SU-DHL-6 (cell line): ENCODE data around the gene CAMK2N2.

ENCODE experiments used
- H2AFZ ChIP-seq: fragments of 200-600 bp; sonication (generic); 2 replicates; pipeline ENCODE4 v1.6.1; 2014; ENCODE audit warnings: low read depth, mild to moderate bottlenecking, moderate library complexity, mixed read lengths, antibody characterized with exemption, low read length; ENCODE audit not compliant: severe bottlenecking
- H3F3A ChIP-seq: fragments of 200-600 bp; shearing (Covaris generic); 2 replicates; pipeline ENCODE4 v1.6.0; 2016; ENCODE audit warnings: antibody characterized with exemption, mild to moderate bottlenecking; ENCODE audit not compliant: insufficient read depth
- H3K27ac ChIP-seq: fragments of 200-600 bp; sonication (generic); 2 replicates; pipeline ENCODE4 v1.5.1; 2016; ENCODE audit warnings: low read depth, mild to moderate bottlenecking, low read length, moderate library complexity, mixed read lengths
- H3K27me3 ChIP-seq: fragments of 200-600 bp; sonication (generic), shearing (Covaris generic); 2 replicates; pipeline ENCODE4 v1.6.0; 2014; ENCODE audit warnings: mild to moderate bottlenecking, low read length
- H3K36me3 ChIP-seq: fragments of 200-600 bp; sonication (generic); 2 replicates; pipeline ENCODE4 v1.6.1; 2014; ENCODE audit warnings: mild to moderate bottlenecking, low read length, mixed read lengths
- H3K4me2 ChIP-seq: fragments of 300-600, 200-600 bp; shearing (Covaris generic), sonication (generic); 2 replicates; pipeline ENCODE4 v1.6.0; 2014; ENCODE audit warnings: low read length, low read depth, mild to moderate bottlenecking; ENCODE audit not compliant: poor library complexity, severe bottlenecking
- H3K4me3 ChIP-seq: fragments of 200-600 bp; sonication (generic); 2 replicates; pipeline ENCODE4 v1.5.1; 2014; ENCODE audit warnings: antibody characterized with exemption, low read length, mild to moderate bottlenecking, mixed read lengths; ENCODE audit not compliant: insufficient read depth, poor library complexity, severe bottlenecking
- H3K79me2 ChIP-seq: fragments of 200-600 bp; sonication (generic); 2 replicates; pipeline ENCODE4 v1.6.1; 2014; ENCODE audit warnings: mild to moderate bottlenecking, low read length, moderate library complexity; ENCODE audit not compliant: insufficient read depth
- H3K9ac ChIP-seq: fragments of 200-600 bp; sonication (generic); 2 replicates; pipeline ENCODE4 v1.7.0; 2014; ENCODE audit warnings: mild to moderate bottlenecking, low read length
- H3K9me2 ChIP-seq: fragments of 200-600 bp; sonication (generic); replicated peaks from 2 replicates; pipeline ENCODE4 v1.6.1; 2014; ENCODE audit warnings: low read length; ENCODE audit not compliant: insufficient read depth
- H3K9me3 ChIP-seq: fragments of 200-600 bp; sonication (generic); 2 replicates; pipeline ENCODE4 v1.6.1; 2014; ENCODE audit warnings: low read length, mixed read lengths; ENCODE audit not compliant: insufficient read depth
- H4K20me1 ChIP-seq: fragments of 200-600 bp; sonication (generic); 2 replicates; pipeline ENCODE4 v1.6.1; 2014; ENCODE audit warnings: low read depth, mild to moderate bottlenecking, antibody characterized with exemption, low read length, moderate library complexity, mixed read lengths
- CTCF ChIP-seq: fragments of 200-600 bp; sonication (generic); IDR thresholded peaks from one replicate; pipeline ENCODE4 v1.5.1; 2017; ENCODE audit warnings: antibody characterized with exemption, mild to moderate bottlenecking, low read length, moderate library complexity; ENCODE audit not compliant: insufficient read depth, poor library complexity, severe bottlenecking
- EZH2phosphoT487 ChIP-seq: fragments of 200-600 bp; sonication (generic), shearing (Covaris generic); conservative IDR thresholded peaks from 2 replicates; pipeline ENCODE4 v1.6.1; 2018; ENCODE audit warnings: mild to moderate bottlenecking, antibody characterized with exemption, low read length, moderate library complexity, mixed read lengths

Gene CAMK2N2

GRCh38 chr3:184241447-184242296 lies 19.7 kb downstream of the CAMK2N2 start:
- H3K9ac ChIP-seq: no peak overlapping the region
- H3K27me3 ChIP-seq: no peaks in the 10 kb centered on the region
- no peaks in the 10 kb centered on the region for H3K36me3 ChIP-seq
- peaks cover 6% of the 10 kb centered on the region; the same call in 1 of the 2 replicates for H3F3A ChIP-seq
- no peak overlapping the region for H3K4me2 ChIP-seq
- H2AFZ ChIP-seq: no peak overlapping the region
- TF ChIP-seq CTCF (peak; percentile 25), EZH2phosphoT487 (no peak)
- H3K27ac ChIP-seq: no peak overlapping the region
- peaks cover 8% of the 10 kb centered on the region; the same call in 1 of the 2 replicates for H3K79me2 ChIP-seq
- H3K9me2 ChIP-seq: no peaks in the 10 kb centered on the region
- no peaks in the 10 kb centered on the region for H3K9me3 ChIP-seq
- no peaks in the 10 kb centered on the region for H4K20me1 ChIP-seq
- H3K4me3 ChIP-seq: no peak overlapping the region

- H2AFZ ChIP-seq: no peak overlapping the region
- no peaks in the 10 kb centered on the region for H4K20me1 ChIP-seq
- H3K27ac ChIP-seq: no peak overlapping the region
- no peaks in the 10 kb centered on the region for H3K9me3 ChIP-seq
- TF ChIP-seq EZH2phosphoT487: no peak
- TF ChIP-seq CTCF: no peak
- no peak overlapping the region for H3K4me2 ChIP-seq
- H3F3A ChIP-seq: peaks cover 6% of the 10 kb centered on the region; the same call in 1 of the 2 replicates
- H3K36me3 ChIP-seq: no peaks in the 10 kb centered on the region
- no peak overlapping the region for H3K4me3 ChIP-seq
- no peaks in the 10 kb centered on the region for H3K27me3 ChIP-seq
- no peak overlapping the region for H3K9ac ChIP-seq
- H3K79me2 ChIP-seq: peaks cover 3% of the 10 kb centered on the region; the same call in 1 of the 2 replicates
- no peaks in the 10 kb centered on the region for H3K9me2 ChIP-seq
Measured at GRCh38 chr3:184241141-184241446, 20.3 kb downstream of the CAMK2N2 start.

GRCh38 chr3:184240384-184241140 lies 20.8 kb downstream of the CAMK2N2 start:
- Histone ChIP-seq H3K9ac (no peak overlapping the region), H3K9me3 (no peaks in the 10 kb centered on the region), H3K36me3 (no peaks in the 10 kb centered on the region), H3K9me2 (no peaks in the 10 kb centered on the region), H3K27ac (no peak overlapping the region), H3K4me2 (no peak overlapping the region), H3K79me2 (no peaks in the 10 kb centered on the region), H2AFZ (no peak overlapping the region), H4K20me1 (no peaks in the 10 kb centered on the region), H3K27me3 (no peaks in the 10 kb centered on the region), H3F3A (peaks cover 6% of the 10 kb centered on the region; the same call in 1 of the 2 replicates), H3K4me3 (no peak overlapping the region)
- no peak for TF ChIP-seq CTCF
- no peak for TF ChIP-seq EZH2phosphoT487
